Brain pericyte (primary cell): ENCODE data around the gene TUBB2B.
"Not testable (repeated sequence)": the region's sequence is repeated elsewhere in the genome, so short reads cannot be mapped to it uniquely, and the experiment has no call there.

Experiments
- DNase-seq: peaks from one replicate; pipeline ENCODE4 v3.0.0-alpha.2; 2012; ENCODE audit warnings: low read depth, low spot score

TUBB2B gene

DNA sequence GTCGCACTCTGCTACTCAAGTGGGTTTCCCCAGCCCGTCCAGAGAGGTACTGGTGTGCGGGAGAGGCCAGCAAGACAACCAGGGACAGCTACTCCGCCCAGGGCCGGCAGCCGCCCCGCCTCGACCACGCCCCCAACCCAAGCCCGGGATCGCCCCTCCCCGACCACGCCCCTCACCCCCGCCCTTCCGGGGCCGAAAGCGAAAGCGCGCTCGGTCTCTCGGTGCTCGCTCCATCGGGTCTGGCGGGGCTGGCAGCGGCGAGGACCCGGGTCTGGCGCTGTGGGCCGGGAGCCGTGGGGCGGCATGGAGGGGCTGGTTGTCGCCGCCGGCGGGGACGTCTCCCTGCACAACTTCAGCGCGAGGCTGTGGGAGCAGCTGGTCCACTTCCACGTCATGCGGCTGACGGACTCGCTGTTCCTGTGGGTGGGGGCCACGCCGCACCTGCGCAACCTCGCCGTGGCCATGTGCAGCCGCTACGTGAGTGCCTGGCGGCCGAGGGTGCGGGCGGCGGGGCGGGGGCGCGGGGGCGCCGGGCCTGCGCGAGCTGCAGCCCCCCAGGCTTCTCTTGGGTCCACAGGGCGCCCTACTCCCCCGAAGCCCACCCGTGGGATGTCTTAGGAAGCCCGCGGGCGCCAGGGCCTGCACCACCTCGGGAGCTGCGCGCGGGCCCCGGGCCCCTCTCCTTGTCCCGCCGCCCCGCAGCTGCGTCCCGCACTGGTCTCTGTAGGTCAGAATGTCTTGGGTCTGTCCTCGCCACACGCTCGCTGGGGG lies 31.5 kb upstream of the TUBB2B start, which contains the start of gene PSMG4:
Gene PSMG4 (plus strand): TSS at position 228 of the 771 bp plus-strand sequence. CDS start 76 bp downstream, at position 304.
- no peak for DNase-seq

DNA sequence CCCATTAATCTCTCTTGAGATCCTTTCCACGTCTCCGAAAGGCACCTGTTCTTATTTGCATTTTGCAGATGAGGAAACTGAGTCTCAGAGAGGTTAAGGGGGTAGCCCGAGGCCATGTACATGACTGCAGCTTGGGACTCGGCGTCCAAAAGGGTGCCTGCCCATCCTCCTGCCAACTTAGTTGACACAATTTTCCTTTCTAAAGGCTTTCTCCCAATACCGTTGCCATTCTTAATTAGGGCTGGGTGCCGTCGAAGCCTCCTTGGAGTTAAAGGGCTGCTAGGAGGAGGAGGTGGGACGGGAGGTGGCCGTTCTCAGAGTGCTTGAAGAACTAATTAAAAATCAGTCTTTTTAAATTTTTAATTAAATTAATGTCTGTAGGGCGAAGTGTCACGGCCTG lies 30.7 kb upstream of the TUBB2B start:
- DNase-seq: no peak

DNA sequence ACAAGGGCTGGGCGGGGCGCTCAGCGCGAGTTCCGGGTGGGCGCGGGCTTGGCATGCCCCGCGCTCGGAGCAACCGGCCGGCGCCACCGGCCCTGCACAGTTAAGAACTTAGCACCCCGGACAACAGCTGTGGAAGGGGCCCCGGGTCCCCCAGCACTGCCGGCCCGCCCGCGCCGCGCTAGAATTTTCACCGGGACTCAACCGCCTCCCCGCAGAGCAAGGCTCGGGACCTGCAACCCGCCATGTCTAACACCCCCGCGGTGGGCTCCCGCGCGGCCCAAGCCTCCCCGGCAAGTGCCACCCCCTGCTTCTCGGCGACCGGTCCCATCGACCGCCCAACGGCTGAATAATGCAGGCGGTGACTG lies 26.1 kb upstream of the TUBB2B start:
- DNase-seq: no peak

DNA sequence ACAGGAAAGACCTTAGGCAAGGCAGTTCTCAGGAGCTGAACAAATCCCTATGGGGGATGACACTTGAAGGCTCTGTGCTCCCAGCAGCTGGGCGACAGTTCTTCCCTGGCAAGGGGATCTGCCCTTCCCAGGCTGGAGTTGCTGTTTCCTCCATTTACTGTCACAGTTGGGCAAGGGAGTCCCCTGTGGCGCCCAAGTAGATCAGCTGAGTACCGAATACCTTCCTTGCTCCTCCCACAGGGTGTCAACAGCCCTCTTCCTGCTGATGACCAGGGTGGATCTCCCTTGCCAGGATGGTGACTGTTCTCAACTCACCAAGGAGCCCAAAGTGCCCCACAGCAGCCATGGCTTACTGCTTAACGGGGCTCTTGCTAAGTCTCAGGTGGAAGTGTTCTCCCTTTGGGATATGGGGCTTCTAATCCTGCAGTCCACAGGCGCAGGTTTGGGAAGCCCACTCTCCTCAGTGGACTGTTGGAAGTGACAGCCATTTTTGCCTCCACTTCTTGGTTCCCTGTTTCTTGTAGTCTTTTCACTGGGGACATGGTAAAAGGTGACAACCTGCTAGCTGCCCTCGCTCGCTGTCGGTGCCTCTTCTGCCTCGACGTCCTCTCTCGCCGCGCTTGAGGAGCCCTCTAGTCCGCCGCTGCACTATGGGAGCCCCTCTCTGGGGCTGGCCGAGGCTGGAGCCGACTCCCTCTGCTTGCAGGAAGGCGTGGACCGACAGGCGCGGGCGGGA lies 25.6 kb upstream of the TUBB2B start:
- no peak for DNase-seq

DNA sequence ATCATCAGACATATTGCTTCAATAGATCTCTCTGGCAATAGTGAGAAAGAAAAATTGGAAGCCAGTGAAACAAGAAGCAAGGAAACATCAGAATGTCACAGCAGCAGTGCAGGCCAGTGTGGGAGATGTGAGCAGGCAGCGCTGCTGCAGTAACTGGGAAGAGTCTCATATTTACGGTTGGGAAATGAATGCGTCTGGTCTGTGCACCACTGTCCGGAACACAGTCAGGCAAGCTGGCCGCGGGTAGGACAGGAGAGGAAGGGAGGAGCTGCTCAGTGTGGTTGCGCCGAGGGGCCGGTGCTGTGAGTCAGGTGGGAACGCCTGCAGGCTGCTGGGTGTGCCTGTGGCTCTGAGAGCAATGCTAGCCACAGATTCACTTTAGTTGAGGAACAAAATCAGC lies 24.9 kb upstream of the TUBB2B start:
- DNase-seq: no peak

DNA sequence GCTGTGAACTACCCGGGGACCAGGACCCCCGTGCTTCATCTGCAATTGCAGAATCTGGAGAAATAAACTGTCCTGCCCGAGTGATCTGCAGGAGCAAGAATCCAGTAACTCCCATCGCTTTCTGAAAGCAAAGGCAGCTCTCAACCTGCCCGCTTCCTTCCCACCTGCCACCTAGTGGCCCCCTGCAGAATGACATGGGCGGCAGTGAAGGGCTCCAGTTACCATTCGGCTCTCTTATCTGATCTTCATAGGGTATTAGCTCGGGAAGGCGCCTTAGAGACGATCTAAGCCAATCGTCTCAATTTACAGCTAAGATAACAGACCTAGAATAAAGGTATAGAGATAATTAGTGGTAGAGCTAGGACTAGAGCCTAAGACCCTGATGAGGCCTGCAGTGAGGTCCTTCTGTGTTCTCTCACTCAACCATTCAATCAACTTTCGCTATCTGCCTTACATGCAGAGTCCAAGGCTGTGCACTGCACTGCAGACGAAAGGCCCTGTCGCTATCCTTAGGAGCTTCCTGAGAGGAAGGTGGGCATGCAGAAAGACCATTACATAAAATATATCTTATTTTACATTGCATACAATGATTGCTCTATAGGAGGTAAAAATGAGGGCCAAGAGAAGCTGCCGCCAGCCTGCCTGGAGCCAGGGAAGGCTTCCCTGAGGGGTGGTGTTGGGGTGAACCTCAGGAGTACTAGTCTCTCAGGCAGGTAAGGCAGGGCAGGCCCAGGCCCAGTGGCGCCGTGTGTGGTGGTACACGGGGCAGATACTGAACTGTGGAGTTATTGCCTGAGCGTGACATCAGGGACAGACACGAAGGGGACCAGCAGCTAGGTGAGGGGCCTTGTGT lies 24.2 kb upstream of the TUBB2B start:
- DNase-seq: peak; percentile 42

DNA sequence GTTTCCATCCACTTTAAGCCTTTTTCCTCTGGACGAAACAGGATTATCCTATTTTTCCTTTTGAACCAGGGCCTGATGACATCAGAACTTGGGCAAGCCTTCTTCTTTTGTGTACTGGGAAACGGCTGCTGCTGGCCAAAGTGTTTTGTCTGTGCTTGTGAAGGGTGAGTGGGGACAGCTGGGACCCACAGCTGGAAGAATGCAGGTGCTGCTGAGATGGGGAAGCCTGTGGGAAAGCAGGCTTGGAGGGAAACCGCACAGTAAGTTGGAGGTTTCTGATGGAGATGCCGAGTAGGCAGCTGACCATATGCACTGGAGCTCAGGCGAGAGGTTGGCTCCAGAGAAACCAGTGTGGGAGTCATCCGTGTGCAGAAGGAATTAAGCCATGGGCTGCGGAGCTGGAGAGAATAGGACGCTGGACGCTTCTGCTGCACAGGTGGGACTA lies 22.8 kb upstream of the TUBB2B start:
- no peak for DNase-seq

DNA sequence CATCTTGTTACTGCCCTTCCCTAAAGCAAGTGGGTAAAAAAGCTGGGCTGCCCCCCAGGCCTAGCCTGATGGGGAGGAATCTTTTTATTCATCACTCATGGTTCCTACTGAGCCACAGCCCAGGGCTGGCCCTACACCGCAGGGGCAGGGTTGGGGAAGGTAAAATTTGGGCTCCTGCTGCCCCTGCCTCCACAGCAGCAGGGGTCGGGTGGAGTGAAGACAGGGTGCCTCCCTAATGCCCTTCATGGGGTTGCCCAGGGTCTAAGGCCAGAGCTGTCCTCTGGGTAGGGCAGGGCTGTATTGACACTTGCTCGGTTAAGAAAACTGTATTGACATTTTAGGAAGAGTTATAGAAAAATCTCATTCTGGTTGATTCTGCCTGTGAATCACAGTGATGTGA lies 22.4 kb upstream of the TUBB2B start:
- DNase-seq: no peak

DNA sequence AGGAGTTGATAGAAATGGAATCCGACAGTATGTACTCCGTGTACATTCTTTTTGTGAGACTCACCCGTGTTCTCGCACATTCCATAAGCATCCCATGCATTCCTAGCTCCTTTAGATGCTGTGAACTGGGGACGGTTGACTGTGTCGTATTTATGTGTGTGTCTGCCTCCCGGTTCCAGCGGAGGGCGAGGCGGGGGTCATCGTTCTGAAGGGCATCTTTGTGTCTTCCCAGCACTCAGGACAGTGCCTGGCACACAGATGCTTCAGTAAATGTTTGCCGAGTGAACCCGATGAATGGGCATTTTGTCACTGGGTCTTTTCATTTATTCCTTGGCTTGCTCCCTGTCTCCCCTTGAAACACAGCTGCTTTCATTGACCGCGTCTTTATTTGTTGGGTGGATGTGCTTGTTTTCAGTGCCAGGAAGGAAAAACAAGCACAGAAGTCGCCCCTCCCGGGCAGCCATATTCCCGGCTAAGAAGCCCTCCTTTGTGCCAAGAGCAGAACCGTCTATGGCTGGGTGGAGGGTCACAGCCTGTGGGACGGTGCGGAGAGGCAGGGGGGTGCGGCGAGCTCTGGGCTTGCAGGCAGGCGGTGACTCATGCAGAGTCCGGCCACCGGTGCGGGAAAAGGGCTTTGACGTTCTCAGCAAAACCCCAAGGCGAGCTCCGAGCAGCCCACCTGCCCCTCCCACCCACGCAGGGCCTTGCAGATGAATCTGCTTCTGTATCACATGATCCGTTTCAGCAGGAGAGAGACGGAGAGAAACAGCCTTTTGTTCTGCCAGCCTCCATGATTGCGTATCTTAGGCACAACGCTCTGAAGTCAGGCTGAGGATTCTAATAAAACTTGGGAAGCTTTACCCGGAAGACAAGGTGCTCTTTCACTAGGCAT lies 20.0 kb upstream of the TUBB2B start:
- peak; percentile 57 for DNase-seq

DNA sequence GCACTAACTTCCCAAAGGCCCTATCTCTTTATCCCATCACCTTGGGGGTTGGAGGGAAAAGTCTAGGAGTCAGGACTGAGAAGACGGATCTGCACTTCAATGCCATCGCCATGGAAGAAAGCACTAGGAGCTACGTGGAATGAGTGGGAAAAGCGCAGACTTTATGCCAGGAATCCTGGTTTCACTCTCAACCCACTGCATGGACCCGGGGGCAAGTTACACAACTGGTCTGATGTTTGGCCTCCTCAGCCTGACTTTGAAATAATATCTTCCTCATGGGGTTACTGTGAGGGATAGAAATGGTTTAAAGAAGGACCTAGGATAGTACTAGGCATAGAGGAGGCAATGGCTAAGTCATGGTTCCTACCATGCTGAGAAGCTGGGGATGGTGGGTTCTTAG lies 17.8 kb upstream of the TUBB2B start:
- no peak for DNase-seq

DNA sequence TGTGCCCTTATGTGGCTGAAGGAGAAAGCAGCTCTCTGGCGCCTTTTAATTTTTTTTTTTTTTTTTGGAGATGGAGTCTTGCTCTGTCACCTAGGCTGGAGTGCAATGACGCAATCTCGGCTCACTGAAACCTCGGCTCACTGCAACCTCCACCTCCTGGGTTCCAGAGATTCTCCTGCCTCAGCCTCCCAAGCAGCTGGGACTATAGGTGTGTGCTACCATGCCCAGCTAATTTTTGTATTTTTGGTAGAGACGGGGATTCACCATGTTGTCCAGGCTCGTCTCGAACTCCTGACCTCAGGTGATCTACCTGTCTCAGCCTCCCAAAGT lies 17.3 kb upstream of the TUBB2B start:
- not testable (repeated sequence) for DNase-seq

DNA sequence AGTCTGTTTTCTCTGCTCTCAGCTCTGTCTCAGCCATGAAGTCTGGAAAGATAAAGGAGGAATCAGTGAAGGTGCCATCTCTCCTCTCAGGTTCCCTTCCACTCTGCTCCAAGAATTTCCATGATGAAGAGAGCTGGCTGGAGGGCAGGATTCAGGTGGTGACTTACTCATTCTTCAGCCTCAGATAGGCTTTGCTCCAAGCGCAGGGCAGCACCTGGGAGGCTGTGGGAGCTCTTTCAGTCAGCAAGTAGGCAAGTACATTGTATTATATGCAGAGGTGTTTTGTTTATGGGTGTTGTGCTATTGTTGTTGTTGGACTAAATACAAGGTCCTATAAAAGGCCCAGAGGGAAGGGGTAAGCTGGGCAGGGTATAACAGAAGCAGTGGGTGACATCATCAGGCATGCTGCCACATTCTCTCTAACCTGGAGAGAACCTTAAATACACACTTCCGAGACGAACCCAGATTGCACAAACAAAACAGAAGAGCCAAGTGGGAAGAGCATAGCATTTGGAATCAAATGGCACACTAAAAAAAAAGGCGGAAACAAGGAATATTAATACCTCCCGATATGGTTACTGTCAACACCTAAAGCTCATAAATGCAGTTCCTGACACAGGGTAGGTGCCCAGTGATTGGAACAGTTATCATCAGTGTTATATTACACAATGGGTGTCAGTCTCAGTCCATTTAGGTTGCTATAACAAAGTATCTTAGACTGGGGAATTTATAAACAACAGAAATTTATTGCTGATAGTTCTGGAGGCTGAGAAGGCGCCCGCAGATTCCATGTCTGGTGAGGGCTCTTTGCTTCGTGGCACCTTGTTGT lies 16.8 kb upstream of the TUBB2B start:
- no peak for DNase-seq

DNA sequence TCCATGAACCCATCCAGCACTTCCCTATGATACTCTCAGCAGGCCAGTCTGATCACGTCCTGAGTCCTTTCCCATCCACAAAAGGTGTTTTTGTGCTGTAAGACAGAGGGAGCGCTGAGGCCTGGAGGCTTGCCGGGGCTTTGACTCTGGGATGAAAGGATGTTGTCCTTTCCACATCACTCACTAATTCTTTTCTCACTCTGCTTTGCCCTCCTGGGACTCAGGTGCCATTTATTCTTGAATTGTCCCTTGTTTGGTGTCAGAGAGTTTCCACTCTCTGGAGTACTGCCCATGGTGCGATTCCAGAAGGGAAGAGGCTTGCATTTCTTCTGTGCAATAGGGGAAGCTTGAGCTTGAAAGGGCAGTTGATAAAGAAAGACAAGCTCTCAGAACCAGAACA lies 15.3 kb upstream of the TUBB2B start:
- DNase-seq: no peak

DNA sequence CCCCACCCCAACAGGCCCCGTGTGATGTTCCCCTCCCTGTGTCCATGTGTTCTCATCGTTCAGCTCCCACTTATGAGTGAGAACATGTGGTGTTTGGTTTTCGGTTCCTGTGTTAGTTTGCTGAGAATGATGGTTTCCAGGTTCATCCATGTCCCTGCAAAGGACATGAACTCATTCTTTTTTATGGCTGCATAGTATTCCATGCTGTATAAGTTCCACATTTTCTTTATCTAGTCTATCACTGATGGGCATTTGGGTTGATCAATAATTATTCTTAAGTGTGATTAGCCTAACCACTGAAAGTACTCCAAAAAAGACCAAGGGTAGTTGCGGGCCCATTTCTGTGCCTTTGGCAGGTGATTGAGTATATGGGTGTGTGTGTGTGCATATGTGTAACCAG lies 14.3 kb upstream of the TUBB2B start:
- DNase-seq: not testable (repeated sequence)

DNA sequence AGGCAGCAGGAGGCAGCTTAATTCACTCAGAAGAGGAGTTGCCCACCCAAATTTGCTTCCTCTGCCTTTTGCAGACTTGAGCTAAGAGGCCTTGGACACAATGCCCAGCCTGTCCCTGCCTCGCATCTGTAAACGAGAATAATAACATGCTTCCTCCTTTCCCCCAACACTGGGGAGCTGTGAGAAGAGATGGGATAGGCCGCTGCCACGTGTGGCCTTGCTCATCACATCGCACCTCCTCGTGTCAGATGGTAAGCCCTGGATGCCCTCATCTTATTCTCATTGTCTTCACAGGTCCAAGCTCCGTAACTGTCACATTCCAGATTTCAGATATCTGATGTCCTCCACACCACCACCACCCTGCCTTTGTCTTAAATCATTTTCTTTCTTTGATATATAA lies 13.1 kb upstream of the TUBB2B start:
- no peak for DNase-seq

DNA sequence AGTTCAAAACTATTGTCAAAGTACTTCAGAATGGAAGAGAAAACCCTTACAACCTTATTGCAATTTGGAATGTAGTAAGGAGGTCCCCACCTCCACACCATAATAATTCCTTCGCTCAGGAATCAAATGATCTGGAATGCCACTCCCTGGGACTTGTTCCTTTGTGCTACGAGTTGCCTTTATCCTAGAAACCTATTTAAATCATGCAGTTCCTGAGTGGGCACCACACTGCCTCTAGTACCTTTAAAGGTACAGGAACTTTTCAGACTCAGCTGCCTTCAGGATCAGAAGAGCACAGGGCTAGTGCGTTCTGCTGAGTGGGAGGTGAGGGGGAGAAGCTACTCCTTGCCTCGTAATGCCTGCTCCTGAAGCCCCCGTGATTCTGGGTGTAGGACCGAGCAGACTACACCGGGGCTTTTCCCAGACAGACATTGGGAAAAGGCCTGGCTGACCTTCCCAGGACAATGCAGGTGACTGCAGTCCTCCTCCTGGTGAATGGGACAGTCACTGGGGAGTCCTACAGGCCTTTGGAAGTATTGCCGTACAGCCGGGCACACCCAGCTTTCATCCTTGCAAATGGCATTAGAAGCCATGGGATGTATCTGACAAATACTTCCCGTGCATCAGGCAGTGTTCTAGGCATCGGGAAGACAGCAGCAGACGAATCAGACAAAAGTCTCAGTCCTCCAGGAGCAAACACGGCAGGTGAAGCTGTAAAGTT lies 11.8 kb upstream of the TUBB2B start:
- DNase-seq: no peak

DNA sequence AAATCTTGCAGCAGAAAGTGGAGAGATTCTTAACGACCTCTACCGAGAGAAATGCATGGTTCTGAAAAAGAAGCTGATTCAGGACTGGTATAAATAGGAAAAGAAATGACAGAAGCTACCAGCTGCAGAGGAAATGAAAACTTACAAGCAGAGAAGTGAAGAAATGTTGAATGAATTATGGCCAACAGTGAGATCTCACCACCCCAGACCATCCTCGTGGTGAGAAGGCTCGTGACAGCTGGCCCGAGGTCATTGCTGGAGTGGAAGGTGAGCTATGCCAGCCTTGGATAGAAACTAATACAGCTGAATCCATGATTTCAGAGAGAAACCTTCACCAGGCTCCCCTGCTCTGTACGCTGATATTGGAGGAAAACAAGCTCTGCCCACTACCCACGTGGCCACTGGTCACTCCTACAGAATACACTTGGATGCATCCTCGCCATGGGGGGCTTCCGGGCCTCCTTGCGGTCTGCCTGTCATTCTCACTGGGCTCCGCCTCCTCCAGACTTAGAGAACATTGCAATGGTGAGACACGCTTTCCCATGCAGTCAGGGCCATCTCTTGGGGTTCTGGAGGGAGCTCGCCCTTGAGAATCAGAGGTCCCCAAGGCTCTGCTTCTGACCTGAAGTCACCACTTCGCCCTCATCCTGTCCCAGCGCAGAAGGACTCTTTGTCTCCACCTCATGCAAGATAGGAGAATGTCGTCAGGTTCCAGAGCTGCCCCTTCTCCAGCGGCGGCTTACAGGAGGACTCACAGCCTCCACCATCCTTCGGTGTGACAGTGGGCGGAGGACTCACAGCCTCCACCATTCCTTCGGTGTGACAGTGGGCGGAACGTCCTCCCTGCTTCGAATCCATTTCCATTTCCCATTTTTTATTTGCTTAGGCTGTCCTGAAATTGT lies 10.6 kb upstream of the TUBB2B start:
- DNase-seq: no peak

DNA sequence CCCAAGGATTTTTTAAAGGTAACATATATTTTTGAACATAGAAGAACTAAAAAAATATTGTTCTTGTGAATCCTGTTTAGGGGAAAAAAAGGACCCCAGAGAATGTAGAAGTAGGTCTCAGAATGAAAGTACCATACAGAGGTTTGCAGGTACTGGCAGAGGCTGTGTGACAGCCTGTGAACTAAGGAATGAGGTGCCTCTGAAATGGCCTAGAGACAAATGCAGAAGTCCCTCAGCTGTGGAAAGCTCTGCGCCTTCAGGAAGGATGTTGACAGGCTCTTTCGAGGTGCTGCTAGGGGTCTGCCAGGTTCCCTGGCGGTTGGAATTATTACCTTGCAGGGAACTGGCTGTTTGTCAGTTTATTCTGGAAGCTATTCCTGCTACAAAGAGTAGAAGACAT lies 8.6 kb upstream of the TUBB2B start:
- DNase-seq: no peak

DNA sequence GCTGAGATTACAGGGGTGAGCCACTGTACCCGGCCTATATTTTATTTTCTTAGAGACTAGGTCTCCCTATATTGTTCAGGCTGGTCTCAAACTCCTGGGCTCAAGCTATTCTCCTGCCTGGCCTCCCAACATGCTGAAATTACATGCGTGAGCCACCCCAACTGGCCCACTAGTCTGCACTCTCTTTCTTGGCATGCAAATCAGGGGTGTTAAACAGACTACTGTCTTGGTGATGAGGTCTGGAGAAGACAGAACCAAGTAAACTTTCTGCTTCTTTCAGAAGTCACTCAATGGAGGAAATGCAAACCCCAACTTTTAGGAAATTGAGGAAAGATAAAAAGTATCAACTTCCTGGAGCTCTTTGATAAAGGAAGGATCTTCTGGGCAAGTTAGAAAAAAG lies 8.0 kb upstream of the TUBB2B start:
- no peak for DNase-seq
